ENCODE data around the gene TAF1D.
"Not testable (repeated sequence)": the region's sequence is repeated elsewhere in the genome, so short reads cannot be mapped to it uniquely, and the experiment has no call there.

Gene TAF1D

GRCh38 chr11:93751001-93751400, 9.7 kb upstream of the TAF1D start:
- in situ Hi-C loops (cut with MboI; ENCODE audit: low sequenced_read_pairs) = no loop called here

- in situ Hi-C loops (cut with MboI; ENCODE audit: low sequenced_read_pairs) = no loop called here
Observed at GRCh38 chr11:93747122-93747521, 5.8 kb upstream of the TAF1D start.

- in situ Hi-C loops (cut with MboI; ENCODE audit: low sequenced_read_pairs) = no loop called here
Observed at GRCh38 chr11:93746101-93746500, 4.8 kb upstream of the TAF1D start.

- in situ Hi-C loops (cut with MboI; ENCODE audit: low sequenced_read_pairs) = not testable (repeated sequence)
Observed at GRCh38 chr11:93745005-93745755, 3.9 kb upstream of the TAF1D start.

- in situ Hi-C loops (cut with MboI; ENCODE audit: low sequenced_read_pairs) = no loop called here
Observed at GRCh38 chr11:93744669-93745004, 3.3 kb upstream of the TAF1D start.

- in situ Hi-C loops (cut with MboI; ENCODE audit: low sequenced_read_pairs) = no loop called here
Observed at GRCh38 chr11:93743291-93743690, 2.0 kb upstream of the TAF1D start.

GRCh38 chr11:93741882-93742226, 559 bp upstream of the TAF1D start:
- in situ Hi-C loops (cut with MboI; ENCODE audit: low sequenced_read_pairs) = no loop called here

- in situ Hi-C loops (cut with MboI; ENCODE audit: low sequenced_read_pairs) = no loop called here
Observed at GRCh38 chr11:93740730-93741093, 583 bp downstream of the TAF1D start.

- in situ Hi-C loops (cut with MboI; ENCODE audit: low sequenced_read_pairs) = no loop called here
Observed at GRCh38 chr11:93740031-93740729, 1.1 kb downstream of the TAF1D start.

GRCh38 chr11:93738647-93739081, 2.6 kb downstream of the TAF1D start:
- in situ Hi-C loops (cut with MboI; ENCODE audit: low sequenced_read_pairs) = no loop called here

GRCh38 chr11:93737904-93738612, 3.2 kb downstream of the TAF1D start:
- in situ Hi-C loops (cut with MboI; ENCODE audit: low sequenced_read_pairs) = no loop called here

GRCh38 chr11:93736129-93736528, 5.2 kb downstream of the TAF1D start:
- in situ Hi-C loops (cut with MboI; ENCODE audit: low sequenced_read_pairs) = no loop called here

- in situ Hi-C loops (cut with MboI; ENCODE audit: low sequenced_read_pairs) = no loop called here
Observed at GRCh38 chr11:93735627-93736026, 5.7 kb downstream of the TAF1D start.

- in situ Hi-C loops (cut with MboI; ENCODE audit: low sequenced_read_pairs) = no loop called here
Observed at GRCh38 chr11:93734427-93735222, 6.7 kb downstream of the TAF1D start.

GRCh38 chr11:93733474-93733873, 7.8 kb downstream of the TAF1D start:
- in situ Hi-C loops (cut with MboI; ENCODE audit: low sequenced_read_pairs) = no loop called here

- in situ Hi-C loops (cut with MboI; ENCODE audit: low sequenced_read_pairs) = no loop called here
Observed at GRCh38 chr11:93732237-93732892, 8.9 kb downstream of the TAF1D start.

- in situ Hi-C loops (cut with MboI; ENCODE audit: low sequenced_read_pairs) = no loop called here
Observed at GRCh38 chr11:93730108-93731107, 10.9 kb downstream of the TAF1D start.

GRCh38 chr11:93729129-93729616, 12.1 kb downstream of the TAF1D start:
- in situ Hi-C loops (cut with MboI; ENCODE audit: low sequenced_read_pairs) = no loop called here

GRCh38 chr11:93728792-93729128, 12.5 kb downstream of the TAF1D start:
- in situ Hi-C loops (cut with MboI; ENCODE audit: low sequenced_read_pairs) = no loop called here
